SHP77 treated with DMSO at 0.1 percent for 48 hours (cell line): ENCODE results near the gene RAPGEF1.
A peak's percentile ranks its signal among the peaks of the same experiment; 100 is the strongest.
"Not testable (repeated sequence)": the region's sequence is repeated elsewhere in the genome, so short reads cannot be mapped to it uniquely, and the experiment has no call there.

Experiments used
- DNase-seq: peaks from one replicate; lab custom pipeline; 2025; lab: John Stamatoyannopoulos, UW

The RAPGEF1 gene

GRCh38 chr9:131555841-131556673 is 183.8 kb downstream of the RAPGEF1 start:
- DNase-seq, result no peak

GRCh38 chr9:131554843-131555351 is 185.0 kb downstream of the RAPGEF1 start:
- DNase-seq, result no peak

GRCh38 chr9:131554087-131554842 is 185.6 kb downstream of the RAPGEF1 start:
- no peak for DNase-seq

GRCh38 chr9:131552030-131552429 is 187.8 kb downstream of the RAPGEF1 start:
- no peak for DNase-seq

- DNase-seq, result not testable (repeated sequence)
Measured at GRCh38 chr9:131550465-131550864, 189.4 kb downstream of the RAPGEF1 start.

GRCh38 chr9:131549186-131549585 is 190.7 kb downstream of the RAPGEF1 start:
- not testable (repeated sequence) for DNase-seq

- DNase-seq, result peak; percentile 16
Measured at GRCh38 chr9:131546336-131547084, 193.4 kb downstream of the RAPGEF1 start.

GRCh38 chr9:131545786-131546335 is 194.0 kb downstream of the RAPGEF1 start:
- no peak for DNase-seq

GRCh38 chr9:131545003-131545785 is 194.7 kb downstream of the RAPGEF1 start, which contains the start of gene PRRT1B:
Gene PRRT1B, plus strand, starts transcription at chr9:131545523. Its CDS starts 93 bp downstream, at chr9:131545616.
- peak; percentile 29 for DNase-seq

GRCh38 chr9:131543141-131543540 is 196.7 kb downstream of the RAPGEF1 start:
- DNase-seq, result no peak

GRCh38 chr9:131539223-131539923 is 200.5 kb downstream of the RAPGEF1 start:
- no peak for DNase-seq

- DNase-seq, result no peak
Measured at GRCh38 chr9:131537946-131538345, 201.9 kb downstream of the RAPGEF1 start.

- no peak for DNase-seq
Measured at GRCh38 chr9:131534721-131535237, 205.1 kb downstream of the RAPGEF1 start.

GRCh38 chr9:131530920-131531832 is 208.7 kb downstream of the RAPGEF1 start, which contains the start of gene UCK1:
Gene UCK1, minus strand, starts transcription at chr9:131531263. Its CDS starts 89 bp downstream, at chr9:131531174.
- DNase-seq, result no peak

GRCh38 chr9:131530546-131530919 is 209.3 kb downstream of the RAPGEF1 start:
- DNase-seq, result no peak

GRCh38 chr9:131529597-131530545 is 210.0 kb downstream of the RAPGEF1 start:
- DNase-seq, result no peak

- DNase-seq, result no peak
Measured at GRCh38 chr9:131528886-131529505, 210.9 kb downstream of the RAPGEF1 start.
